HG02981 (cell line): ENCODE measurements around the gene EFNA5.
"Not testable (repeated sequence)": the region's sequence is repeated elsewhere in the genome, so short reads cannot be mapped to it uniquely, and the experiment has no call there.

Experiments
- ATAC-seq: cut with Tn5 transposase; IDR thresholded peaks from one replicate; pipeline ENCODE4 v1.9.1; 2021; ENCODE audit warnings: mild to moderate bottlenecking, moderate library complexity; ENCODE audit not compliant: unreplicated experiment

EFNA5 gene

DNA sequence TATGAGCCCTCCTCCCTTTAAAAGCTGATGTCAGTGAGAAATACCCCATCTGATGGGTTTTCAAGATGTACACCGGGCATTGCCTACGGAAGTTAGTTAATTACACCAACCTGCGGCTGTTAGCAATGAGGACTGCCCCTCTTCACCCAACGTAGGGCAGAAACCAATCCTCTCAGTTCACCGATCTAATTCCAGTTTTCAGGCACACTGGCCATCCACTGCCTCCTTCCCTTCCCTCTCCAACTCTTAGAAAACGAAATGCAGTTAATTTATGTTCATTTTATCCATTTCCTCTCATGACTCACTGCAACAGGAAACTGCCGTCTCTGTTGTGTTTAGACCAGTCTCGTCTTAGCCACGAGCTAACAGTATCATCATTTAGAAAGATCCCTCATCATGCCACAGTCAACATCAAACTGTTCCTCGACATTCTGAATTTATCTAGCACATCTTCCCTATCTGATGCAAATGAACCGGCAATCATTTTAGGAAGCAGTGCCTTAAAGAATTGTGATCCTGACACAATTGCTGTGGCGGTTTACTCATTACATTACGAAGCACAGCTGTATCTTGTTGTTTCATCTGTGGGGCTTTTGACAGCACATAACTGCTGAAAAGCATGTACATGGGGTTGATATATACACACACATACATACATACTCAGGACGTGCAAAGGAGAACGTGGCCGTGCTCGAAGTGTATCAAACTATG lies 168.6 kb downstream of the EFNA5 start:
- ATAC-seq: no peak

DNA sequence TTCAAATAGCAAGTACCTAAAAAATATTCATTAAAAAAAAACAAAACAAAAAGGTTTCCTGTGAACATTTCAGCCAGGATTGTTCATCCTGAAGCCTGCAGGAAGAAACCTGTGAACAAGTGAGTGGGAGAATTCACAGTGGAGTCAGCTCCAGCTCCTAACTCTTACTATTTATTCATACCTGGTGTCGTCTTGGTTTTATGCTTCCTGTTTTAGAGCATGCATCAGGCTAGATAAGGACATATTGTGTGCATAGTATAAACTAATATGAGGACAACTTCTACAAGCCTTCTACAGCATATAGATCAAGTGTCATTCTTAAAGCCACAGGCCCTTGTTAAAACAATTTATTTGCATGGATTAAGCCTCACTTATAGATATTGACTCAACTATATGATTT lies 169.9 kb downstream of the EFNA5 start:
- ATAC-seq: no peak

DNA sequence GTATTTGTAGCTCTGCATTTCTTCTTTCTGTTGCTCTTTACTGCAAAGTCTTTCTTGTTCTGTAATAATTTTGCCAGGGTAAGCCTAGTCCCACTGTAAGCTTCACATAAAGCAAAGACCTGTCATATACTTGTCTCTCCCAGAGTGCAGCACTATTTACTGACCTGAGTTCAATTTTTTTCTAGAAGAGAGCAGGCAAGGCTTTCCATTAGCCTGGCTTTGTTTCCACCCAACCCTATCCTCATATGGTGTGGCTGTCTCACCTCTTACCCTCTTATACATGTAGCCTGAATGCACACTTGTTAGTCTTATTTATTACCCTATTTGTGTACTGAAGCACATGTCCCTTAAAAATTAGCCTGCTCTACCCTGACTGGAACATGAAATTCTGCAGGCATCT lies 170.4 kb downstream of the EFNA5 start:
- ATAC-seq: no peak

DNA sequence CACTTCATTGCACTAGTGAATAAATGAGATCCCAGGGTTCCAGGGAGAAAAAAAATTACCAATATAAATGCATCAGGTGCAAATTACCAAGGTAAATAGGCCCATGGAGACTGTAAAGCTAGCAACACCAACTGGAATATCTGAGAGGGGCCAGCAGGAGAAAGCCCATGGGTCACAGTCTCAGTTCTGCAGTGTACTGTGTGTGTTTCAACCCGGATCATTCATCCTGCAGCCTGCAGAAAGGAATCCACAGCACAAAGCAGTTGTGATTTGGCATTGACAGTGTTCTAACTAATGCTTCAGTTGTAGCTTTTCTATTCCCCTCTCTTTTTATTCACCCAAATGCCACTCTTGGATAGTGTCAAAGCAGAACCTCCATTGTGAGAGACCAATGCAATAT lies 171.0 kb downstream of the EFNA5 start:
- no peak for ATAC-seq

DNA sequence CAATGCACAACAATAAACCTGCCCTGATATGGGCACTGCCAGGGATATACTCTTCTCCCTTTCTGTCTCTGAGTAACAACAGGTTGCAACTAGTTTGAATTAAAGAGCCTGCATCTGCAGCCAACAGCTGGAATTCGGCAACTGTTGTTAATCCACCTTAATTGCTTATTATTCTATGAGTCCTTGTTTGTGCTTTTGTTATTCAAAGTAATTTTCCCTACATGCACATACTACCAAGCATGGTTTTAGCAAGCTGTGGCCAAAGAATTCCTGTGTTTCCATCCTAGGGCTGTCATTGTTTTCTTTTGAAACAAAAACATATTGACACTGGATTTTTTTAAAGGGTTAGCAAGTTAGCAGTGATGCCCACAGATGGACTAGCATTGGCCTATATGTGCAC lies 171.5 kb downstream of the EFNA5 start:
- no peak for ATAC-seq

GRCh38 chr5:107496466-107496865 lies 174.3 kb downstream of the EFNA5 start:
- no peak for ATAC-seq

- ATAC-seq: not testable (repeated sequence)
Measured at GRCh38 chr5:107494129-107494528, 176.6 kb downstream of the EFNA5 start.

DNA sequence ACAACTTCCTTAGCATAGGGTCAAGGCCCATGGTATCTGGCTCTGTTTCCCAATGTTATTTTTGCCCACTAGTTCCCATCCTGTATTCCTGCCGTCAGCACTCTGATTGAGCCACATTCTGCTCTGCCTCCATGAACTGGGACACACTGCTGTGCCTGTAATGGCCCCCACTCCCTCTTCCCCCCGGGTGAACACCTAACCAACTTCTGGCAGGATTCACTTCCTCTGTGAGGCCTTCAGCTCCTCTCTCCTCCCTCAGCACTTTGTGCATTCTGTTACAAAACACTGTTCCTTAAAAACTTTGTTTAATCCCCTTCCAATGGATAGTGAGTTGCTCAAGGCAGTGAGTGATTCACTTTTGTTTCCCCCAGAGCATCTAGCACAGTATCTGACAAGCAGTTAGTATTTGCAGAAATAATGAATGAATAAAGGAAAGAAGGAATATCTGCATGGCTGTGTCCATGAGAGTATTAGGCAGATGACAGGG lies 183.6 kb downstream of the EFNA5 start:
- no peak for ATAC-seq

GRCh38 chr5:107486489-107486888 lies 184.2 kb downstream of the EFNA5 start:
- peak; percentile 72 for ATAC-seq

- peak; percentile 63 for ATAC-seq
Measured at GRCh38 chr5:107485184-107485583, 185.6 kb downstream of the EFNA5 start.

- no peak for ATAC-seq
Measured at GRCh38 chr5:107484281-107484680, 186.5 kb downstream of the EFNA5 start.

- ATAC-seq: peak; percentile 41
Measured at GRCh38 chr5:107483231-107484024, 187.3 kb downstream of the EFNA5 start.

DNA sequence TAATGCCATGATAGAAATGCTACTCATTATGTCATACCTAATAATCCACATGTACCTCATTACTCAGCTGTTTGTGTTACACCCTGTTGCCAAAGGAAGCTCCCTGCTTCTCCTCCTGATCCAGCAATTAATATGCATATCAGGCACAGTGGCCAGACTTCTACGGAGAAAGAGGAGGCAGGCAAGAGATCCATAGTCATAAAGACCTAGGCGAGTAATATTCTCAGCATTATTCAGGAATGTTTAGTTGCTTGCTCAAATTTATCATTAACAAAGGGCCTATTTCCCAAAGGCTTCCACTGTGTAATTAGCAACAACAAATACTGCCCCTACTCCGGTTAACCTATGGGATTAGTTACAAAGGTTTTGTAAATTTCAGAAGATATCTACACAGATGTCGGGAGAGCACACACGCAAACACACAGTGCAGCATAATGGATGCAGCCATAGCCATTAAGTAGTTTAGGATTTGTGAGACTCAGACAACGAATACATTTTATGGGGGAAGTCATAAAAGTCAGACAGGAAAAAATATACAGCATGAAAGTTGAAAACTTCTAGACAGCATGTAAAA lies 192.6 kb downstream of the EFNA5 start:
- no peak for ATAC-seq

DNA sequence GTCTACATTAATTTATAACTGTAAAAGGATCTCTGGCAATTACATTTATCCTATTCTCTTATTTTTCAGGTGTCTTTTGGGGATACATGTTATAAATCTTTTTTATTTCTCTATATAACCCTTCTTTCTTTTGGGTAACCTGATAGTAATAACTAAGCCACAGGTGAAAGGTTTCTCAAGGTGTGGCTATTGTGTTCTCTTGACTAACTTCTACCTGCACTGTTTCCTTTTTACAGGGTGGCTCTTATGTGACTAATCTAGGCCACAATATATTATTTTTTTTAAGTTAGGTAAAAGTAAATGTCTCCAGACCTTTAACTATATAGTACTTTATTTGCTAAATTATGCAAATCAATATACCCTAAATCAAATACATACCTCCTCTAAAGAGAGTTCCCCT lies 193.2 kb downstream of the EFNA5 start:
- no peak for ATAC-seq

DNA sequence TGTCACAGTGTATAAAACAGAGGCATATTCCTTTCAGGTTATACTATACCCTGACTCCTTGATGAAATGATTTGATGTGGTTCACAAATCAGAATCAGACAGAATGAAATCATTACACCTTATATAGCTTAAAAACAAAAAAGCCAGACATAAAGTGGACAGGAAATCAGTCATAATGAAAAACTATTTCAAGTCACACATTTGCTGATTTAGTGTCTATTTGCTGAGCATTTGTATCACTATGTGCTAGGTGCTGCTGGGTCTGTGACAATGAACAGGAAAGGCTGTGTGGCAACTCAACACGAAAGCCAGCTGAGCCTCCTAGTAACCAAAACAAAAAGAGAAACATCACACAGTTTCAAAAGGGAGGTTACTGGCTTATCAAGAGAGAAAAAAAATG lies 194.0 kb downstream of the EFNA5 start:
- peak; percentile 82 for ATAC-seq

- peak; percentile 62 for ATAC-seq
Measured at GRCh38 chr5:107474716-107475489, 195.8 kb downstream of the EFNA5 start.

GRCh38 chr5:107474361-107474715 lies 196.4 kb downstream of the EFNA5 start:
- no peak for ATAC-seq

GRCh38 chr5:107472620-107473064 lies 198.1 kb downstream of the EFNA5 start:
- no peak for ATAC-seq

GRCh38 chr5:107470295-107470582 lies 200.5 kb downstream of the EFNA5 start:
- ATAC-seq: no peak

GRCh38 chr5:107469485-107470294 lies 201.0 kb downstream of the EFNA5 start:
- ATAC-seq: no peak
